HepG2 (cell line): Measurements from ENCODE around the gene TWNK. TPM values are rescaled to one million over a fixed set of nuclear protein-coding genes. Genes with fewer than 3 reads are reported as not detected.
A peak's percentile ranks its signal among the peaks of the same experiment; 100 is the strongest.

Source experiments
- CCDC6 ChIP-seq: sonication (generic); formaldehyde crosslinking; IDR thresholded peaks from 2 replicates; pipeline ENCODE4 v1.8.1; 2022; ENCODE audit warnings: mild to moderate bottlenecking, missing genetic modification reagents, moderate library complexity
- CREB3 ChIP-seq: sonication (generic); formaldehyde crosslinking; IDR thresholded peaks from 2 replicates; pipeline ENCODE4 v1.5.0; 2020; ENCODE audit warnings: missing genetic modification reagents
- ELF4 ChIP-seq: sonication (generic); formaldehyde crosslinking; IDR thresholded peaks from 2 replicates; pipeline ENCODE4 v1.5.0; 2020; ENCODE audit warnings: missing genetic modification reagents, mild to moderate bottlenecking, moderate library complexity, borderline replicate concordance
- FOXA1 ChIP-seq, 2 experiments: fragments of 450-650 bp in 1 of 2; sonication (generic) in 1 of 2; formaldehyde crosslinking in 1 of 2; IDR thresholded peaks; 2 replicates each; pipeline versions ENCODE4 v1.4.0 to v1.6.1; 2016 to 2020; ENCODE audit warnings: missing genetic modification reagents in 1 of 2
- KDM5A ChIP-seq: fragments of 200-600 bp; sonication (generic); IDR thresholded peaks from 2 replicates; pipeline ENCODE4 v1.7.0; 2018; ENCODE audit warnings: antibody characterized with exemption, mild to moderate bottlenecking, low read length, borderline replicate concordance
- LCORL ChIP-seq, 2 experiments: fragments of 450-650 bp in 1 of 2; sonication (generic) in 1 of 2; formaldehyde crosslinking in 1 of 2; IDR thresholded peaks; 2 replicates each; pipeline versions ENCODE4 v1.5.0 to v1.6.1; 2017 to 2020; ENCODE audit warnings: antibody characterized with exemption in 1 of 2, missing genetic modification reagents in 1 of 2
- NFKBIZ ChIP-seq: IDR thresholded peaks from 2 replicates; pipeline ENCODE4 v1.6.1; 2018; ENCODE audit warnings: missing genetic modification reagents, missing compliant biosample characterization
- TRAFD1 ChIP-seq: sonication (generic); formaldehyde crosslinking; IDR thresholded peaks from 2 replicates; pipeline ENCODE4 v1.5.1; 2020; ENCODE audit warnings: missing genetic modification reagents, mild to moderate bottlenecking, borderline replicate concordance
- USF2 ChIP-seq, 2 experiments: sonication (generic) in 1 of 2; formaldehyde crosslinking in 1 of 2; IDR thresholded peaks; 2 replicates each; pipeline versions ENCODE4 v1.5.1 to v1.6.1; 2011 to 2020; ENCODE audit warnings: borderline replicate concordance in 1 of 2, low read depth in 1 of 2, low read length in 1 of 2, mild to moderate bottlenecking in 1 of 2, missing genetic modification reagents in 1 of 2, moderate library complexity in 1 of 2
- ZFP41 ChIP-seq: sonication (generic); formaldehyde crosslinking; IDR thresholded peaks from 2 replicates; pipeline ENCODE4 v1.4.0; 2020; ENCODE audit warnings: mild to moderate bottlenecking, missing genetic modification reagents, borderline replicate concordance
- ZMAT5 ChIP-seq: sonication (generic); formaldehyde crosslinking; IDR thresholded peaks from 2 replicates; pipeline ENCODE4 v1.5.0; 2020; ENCODE audit warnings: mild to moderate bottlenecking, low read depth, missing genetic modification reagents, borderline replicate concordance
- ZNF10 ChIP-seq: sonication (generic); formaldehyde crosslinking; IDR thresholded peaks from 2 replicates; pipeline ENCODE4 v1.4.0; 2020; ENCODE audit warnings: mild to moderate bottlenecking, low read depth, missing genetic modification reagents, borderline replicate concordance
- ZNF570 ChIP-seq: sonication (generic); formaldehyde crosslinking; IDR thresholded peaks from 2 replicates; pipeline ENCODE4 v1.4.0; 2020; ENCODE audit warnings: mild to moderate bottlenecking, missing genetic modification reagents, borderline replicate concordance
- ZNF652 ChIP-seq: IDR thresholded peaks from 2 replicates; pipeline ENCODE4 v1.6.1; 2016; ENCODE audit warnings: low read depth, borderline replicate concordance
- ZNF691 ChIP-seq: sonication (generic); formaldehyde crosslinking; IDR thresholded peaks from 2 replicates; pipeline ENCODE4 v1.4.0; 2020; ENCODE audit warnings: missing genetic modification reagents, low read depth, mild to moderate bottlenecking, borderline replicate concordance
- polyA plus RNA-seq, 8 experiments: library from polyadenylated mRNA; depleted of rRNA in 3 of 8; stranded (reverse) in 7 of 8; unstranded in 1 of 8; fragments of >200 nt; fragmentation: Illumina TruSeq in 4 of 8; extraction: Trizol in 4 of 8; gene quantifications; 2 replicates each; pipeline versions ENCODE4 v1.2.1 to v1.2.3, GENCODE V29; 2011 to 2016; ENCODE audit warnings: low read depth in 4 of 8, missing spikeins in 1 of 8, mixed read lengths in 1 of 8; ENCODE audit not compliant: insufficient read depth in 1 of 8
- total RNA-seq, 5 experiments: library from RNA; depleted of rRNA; stranded (reverse); fragments of >200 nt; fragmentation: Illumina TruSeq; extraction: Trizol; gene quantifications; 2 replicates each; pipeline ENCODE4 v1.2.3, GENCODE V29; 2016; ENCODE audit warnings: low read depth in 1 of 5
- TF ChIP-seq, protein P1 (sequence below): sonication (generic); formaldehyde crosslinking; IDR thresholded peaks from 2 replicates; pipeline ENCODE4 v1.8.0; 2022; ENCODE audit warnings: missing genetic modification reagents, mild to moderate bottlenecking, borderline replicate concordance

The TWNK gene
- total and polyA plus RNA-seq, 2 of the 13 experiments (the other 11 are each of a cell fraction or from before 2014, with no cell fraction given) = 10.7 to 16.5 TPM

GRCh38 chr10:100986952-100987684 lies at the start of gene TWNK, which contains the start of gene MRPL43 (continued):
- TF ChIP-seq ZFP41 (no peak), KDM5A (peak; percentile 96), ZNF652 (CRISPR knock-in tag) (no peak), CCDC6 (no peak), ELF4 (CRISPR knock-in tag) (no peak; the same call in 1 of the 2 replicates), CREB3 (CRISPR knock-in tag) (peak; percentile 83; the same call in 1 of the 2 replicates), FOXA1 (IDR thresholded peaks at IDR 0.05) (no peak), FOXA1 (CRISPR knock-in tag; IDR thresholded peaks at IDR 0.05) (no peak), ZNF570 (CRISPR knock-in tag) (no peak), LCORL (IDR thresholded peaks at IDR 0.05) (no peak), LCORL (CRISPR knock-in tag; IDR thresholded peaks at IDR 0.05) (0 out of 2 replicates have a peak, but pooled peaks have one; percentile 18), USF2 (IDR thresholded peaks at IDR 0.05; ENCODE audit: low read depth, low read length) (no peak), USF2 (CRISPR knock-in tag; IDR thresholded peaks at IDR 0.05; ENCODE audit: borderline replicate concordance) (no peak), NFKBIZ (CRISPR knock-in tag) (0 out of 2 replicates have a peak, but pooled peaks have one; percentile 27), ZNF691 (no peak), TRAFD1 (CRISPR knock-in tag) (0 out of 2 replicates have a peak, but pooled peaks have one; percentile 91), ZMAT5 (no peak), ZNF10 (CRISPR knock-in tag) (no peak)
- TF ChIP-seq, protein P1, sequence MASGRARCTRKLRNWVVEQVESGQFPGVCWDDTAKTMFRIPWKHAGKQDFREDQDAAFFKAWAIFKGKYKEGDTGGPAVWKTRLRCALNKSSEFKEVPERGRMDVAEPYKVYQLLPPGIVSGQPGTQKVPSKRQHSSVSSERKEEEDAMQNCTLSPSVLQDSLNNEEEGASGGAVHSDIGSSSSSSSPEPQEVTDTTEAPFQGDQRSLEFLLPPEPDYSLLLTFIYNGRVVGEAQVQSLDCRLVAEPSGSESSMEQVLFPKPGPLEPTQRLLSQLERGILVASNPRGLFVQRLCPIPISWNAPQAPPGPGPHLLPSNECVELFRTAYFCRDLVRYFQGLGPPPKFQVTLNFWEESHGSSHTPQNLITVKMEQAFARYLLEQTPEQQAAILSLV = no peak
